Activated CD8-positive, alpha-beta memory T cell treated with anti-CD3 and anti-CD28 coated beads, Interleukin-2, amount 50 U/mL, for 4 hours (primary cell): ENCODE results near the gene MEF2B.
"Not testable (repeated sequence)": the region's sequence is repeated elsewhere in the genome, so short reads cannot be mapped to it uniquely, and the experiment has no call there.

Experiments used
- DNase-seq: peaks from one replicate; pipeline ENCODE4 v3.0.0-alpha.2; 2020

The MEF2B gene

DNA sequence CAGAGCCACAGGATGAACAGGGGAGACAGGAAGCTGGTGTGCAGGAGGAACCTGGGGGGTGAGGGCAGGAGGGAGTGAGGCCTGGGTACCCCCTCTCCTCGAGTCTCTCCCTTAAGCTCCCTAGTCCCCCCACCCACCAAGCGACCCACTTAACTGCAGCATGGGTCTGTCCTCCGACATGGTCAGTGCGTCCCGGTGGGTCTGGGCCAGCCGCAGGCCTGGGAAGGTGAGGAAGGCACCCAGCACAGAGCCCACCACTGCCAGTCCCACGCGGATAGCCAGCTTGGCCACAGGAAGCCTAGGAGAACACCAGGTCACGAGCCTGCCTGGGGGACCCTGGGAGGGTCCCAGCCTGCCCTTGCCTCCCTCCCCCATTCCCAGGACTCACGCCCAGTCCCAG is 48.7 kb downstream of the MEF2B start:
- DNase-seq, result no peak

DNA sequence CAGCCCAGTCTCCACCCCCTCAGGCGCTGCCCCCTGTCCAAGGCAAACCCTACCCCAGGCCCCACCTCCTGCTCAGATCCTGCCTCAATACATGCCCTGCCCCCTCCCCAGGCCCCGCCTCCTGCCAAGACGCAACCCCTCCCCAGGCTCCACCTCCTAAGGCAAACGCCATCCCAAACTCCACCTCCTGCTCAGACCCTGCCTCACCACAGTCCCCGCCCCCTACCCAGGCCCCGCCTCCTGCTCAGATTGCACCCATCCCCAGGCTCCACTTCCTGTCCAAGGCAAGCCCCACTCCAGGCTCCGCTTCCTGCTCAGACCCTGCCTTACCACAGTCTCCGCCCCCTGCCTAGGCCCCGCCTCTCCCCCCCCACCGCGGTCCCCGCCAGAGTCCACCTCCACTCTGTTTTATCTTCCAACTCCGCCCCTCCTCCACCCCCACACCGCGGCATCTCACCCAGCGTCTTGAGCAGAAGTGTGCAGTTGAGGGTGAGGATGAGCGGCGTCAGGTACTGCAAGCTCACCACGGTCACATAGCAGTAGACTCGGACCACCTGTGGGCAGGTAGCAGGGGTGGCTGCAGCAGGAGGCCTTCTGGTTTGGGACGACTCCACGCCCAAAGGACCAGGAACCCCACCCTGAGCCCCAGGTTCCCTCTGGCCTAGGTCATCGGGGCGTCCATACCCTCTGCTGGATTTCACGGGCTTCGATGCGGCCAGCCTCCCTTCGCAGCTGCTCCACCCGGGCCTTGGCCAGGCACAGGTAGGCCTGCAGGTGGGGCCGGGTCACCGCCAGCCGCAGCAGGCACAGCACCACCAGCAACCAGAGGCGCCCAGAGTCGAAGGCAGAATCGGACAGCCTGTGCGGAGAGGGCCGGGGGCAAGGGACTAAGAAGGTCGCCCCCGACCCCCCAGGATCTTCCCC is 49.5 kb downstream of the MEF2B start:
- no peak for DNase-seq

DNA sequence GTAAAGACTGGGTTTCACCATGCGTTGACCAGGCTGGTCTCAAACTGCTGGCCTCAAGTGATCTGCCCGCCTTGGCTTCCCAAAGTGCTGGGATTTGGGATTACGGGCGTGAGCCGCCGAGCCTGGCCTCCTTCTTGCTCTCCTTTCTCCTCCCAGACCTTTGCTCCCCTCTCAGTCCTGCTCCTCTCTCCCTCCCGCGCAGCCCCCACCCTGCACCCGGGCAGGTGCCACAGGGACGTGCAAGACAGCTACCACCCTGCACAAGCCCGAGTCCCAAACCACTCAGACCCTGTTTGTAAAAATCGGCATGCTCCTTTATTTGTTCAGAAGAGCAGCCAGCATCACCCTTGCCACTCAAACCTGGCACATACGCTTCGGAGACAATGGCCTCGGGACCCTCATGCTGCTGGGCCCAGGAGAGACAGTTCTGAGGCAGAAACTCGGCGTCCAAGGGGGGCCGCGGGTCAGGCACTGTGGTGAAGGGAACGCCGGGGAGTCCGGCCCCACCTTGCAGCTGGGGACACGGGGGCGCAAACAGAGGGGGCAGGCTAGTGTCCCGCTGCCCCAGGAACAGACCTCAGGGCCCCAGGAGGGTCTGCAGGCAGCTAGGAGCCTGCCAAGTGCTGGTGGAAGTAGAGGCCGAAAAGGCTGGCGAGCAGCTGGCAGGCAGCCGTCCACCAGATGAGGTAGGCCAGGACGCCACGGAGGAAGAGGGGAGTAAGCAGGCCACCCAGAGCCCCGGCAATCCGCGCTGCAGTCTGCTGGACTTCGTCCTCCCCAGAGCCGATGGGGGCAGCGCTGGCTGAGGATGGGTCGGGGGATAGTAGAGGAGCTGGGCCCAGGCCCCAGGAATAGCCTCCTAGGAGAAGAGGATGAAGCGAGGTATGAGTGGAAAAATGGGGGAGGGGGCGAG is 50.5 kb downstream of the MEF2B start:
- DNase-seq, result no peak

DNA sequence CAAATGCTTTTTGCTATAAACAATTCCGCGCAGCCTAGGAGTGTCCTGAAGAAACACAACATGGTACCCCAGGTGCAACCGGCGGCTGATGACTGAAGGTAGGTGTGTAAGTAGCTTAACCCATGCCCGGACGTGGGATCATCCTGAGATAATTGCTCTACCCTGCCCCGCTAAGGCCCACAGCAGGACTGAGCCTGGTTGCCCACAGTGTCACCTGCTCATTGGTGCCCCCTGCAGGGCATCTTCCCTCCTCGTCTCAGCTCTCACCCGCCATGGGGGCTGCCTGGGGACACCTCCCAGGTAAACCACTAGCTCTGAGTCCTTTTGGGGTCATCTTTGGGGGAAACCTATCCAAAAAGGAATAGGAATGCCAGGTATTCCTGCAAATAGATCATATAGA is 54.1 kb downstream of the MEF2B start:
- peak; percentile 51 for DNase-seq

DNA sequence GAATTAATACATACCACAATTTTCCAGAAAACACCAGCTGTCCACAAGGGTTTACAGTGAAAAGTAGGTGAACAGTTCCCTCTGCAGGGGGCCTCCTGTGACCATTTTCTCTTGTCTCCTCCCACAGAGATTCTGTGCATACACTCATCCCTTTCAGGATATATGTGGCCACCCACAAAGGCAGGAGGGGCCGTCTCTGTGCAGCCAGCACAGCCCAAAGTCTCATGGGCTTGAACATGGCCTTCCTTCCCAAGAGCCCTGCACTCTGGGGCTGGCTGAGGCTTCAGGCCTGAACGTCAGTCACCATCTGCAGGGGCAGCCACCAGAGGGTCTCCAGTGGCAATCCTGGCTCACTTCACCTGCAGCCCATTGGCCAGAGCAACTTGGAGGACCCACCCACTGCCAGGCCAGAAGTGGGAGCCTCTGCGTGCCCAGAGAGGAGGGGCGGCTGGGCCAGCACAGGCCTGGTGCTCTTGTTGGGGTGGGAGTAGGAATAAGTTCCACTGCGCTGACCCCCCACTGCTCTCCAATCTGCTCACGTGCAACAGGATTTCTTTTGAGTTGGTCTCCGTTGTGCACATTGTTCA is 56.9 kb downstream of the MEF2B start:
- DNase-seq, result no peak

DNA sequence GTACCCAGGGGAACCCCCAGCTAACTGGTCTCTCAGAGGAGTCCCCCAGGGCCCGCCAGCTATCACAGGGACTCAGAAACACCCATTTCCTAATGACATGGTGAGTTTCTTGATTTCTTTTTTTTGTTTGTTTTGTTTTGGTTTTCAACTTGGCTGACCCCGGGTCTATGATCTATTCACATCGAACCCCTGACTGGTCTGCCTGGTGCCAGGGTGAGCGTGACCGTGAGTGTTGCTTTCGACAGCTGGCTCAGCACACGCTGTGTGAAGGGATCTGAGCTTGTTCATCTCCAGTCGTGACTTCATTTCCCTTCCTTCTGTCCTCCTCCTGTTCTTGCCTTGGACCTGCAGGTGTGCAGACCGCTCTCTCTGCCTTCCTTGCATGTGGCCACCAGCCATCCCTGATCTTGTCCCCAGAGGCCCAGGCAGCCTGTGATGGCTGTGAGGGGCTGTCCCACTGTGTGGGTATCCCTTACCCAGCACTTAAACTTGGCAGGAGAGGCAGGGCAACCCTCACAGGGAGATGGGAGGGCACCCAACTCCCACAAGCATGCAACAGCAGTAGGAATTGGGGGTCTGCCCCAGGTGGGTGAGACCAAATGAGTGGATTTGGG is 58.0 kb downstream of the MEF2B start:
- DNase-seq, result no peak

DNA sequence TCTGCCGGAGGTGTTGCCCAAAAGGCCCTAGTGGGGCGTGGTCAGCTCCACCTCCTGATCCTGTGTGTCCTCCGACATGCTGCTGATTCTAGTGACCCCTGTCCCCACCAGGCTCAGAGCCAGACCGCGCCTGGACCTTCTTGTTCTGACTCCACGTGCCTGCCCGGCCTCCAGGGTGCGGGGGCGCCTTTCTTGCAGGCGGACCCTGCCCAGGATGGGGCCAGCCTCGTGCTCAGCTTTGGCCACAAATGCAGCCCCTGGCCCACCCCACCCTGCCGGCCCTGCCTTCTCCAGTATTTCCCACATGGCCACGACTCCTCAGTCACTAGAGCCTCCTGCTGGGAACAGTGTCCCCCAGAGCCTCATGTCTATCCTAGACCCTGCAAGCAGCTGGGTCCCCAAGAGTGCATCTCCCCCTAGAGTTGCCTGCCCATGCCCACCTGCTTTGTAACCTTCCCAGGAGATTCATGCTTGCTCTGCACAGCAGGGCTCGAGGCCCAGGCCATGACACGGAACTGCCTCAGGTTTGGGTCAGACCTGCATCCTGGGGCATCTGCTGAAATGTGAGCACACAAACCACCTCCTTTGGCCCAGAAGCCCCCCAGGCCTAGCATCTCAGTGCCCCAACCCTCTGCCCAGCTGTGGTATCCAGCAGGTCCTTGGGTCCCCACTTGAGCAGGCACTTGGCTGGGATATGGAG is 58.8 kb downstream of the MEF2B start:
- no peak for DNase-seq

DNA sequence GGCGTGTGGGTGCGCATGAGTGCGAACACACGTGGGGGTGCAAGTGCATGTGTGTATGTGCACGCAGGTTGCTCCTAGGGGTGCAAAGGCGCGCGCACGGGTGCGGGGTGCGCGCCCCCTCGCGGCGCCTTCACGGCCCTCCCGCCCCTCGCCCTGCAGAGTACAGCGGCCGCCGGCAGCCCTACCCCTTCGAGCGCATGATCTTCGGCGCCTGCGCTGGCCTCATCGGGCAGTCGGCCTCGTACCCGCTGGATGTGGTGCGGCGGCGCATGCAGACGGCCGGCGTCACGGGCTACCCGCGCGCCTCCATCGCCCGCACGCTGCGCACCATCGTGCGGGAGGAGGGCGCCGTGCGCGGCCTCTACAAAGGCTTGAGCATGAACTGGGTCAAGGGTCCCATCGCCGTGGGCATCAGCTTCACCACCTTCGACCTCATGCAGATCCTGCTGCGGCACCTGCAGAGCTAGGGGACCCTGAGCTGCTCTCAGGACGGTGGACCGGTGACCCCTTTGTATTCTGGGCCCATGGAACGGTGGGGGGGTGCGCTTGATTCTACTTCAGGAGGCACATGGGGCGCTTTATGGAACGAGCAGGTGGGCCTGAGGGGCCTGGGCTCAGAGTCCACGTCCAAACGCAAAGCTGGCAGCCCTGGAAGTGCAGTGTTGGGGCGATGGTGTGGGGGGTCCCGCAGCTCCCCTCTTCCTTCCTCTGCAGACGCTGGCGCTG is 59.5 kb downstream of the MEF2B start:
- DNase-seq, result no peak

DNA sequence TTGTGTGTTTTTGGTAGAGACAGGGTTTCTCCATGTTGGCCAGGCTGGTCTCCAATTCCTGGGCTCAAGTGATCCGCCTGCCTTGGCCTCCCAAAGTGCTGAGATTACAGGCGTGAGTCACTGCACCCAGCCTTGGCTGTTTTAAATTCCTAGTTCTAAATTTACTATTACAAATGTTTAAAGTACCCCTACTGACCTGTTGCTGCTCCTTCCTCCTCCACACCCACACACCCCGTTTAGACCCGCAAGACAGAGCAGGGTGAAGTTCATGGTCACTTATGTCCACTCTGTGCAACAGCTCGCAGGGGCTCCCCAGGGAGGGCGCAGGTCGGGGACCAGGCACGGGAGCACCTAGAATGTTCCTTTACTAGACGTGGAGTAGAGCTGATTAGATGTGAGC is 60.5 kb downstream of the MEF2B start:
- no peak for DNase-seq

DNA sequence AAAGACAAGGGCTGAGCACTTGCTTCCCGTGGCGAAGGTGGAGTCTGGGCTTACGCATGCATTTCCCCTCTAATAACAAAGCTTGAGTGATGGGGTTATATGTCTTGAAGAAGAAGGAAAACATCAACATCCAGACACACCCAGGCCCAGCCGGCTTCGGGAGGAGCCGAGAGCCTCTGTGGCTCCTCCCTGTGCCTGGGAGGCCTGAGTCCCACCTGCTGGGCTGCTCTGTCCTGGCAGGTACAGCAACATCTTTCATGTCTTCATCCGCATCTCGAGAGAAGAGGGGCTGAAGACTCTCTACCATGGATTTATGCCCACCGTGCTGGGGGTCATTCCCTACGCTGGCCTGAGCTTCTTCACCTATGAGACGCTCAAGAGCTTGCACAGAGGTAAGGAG is 62.4 kb downstream of the MEF2B start:
- DNase-seq, result no peak

DNA sequence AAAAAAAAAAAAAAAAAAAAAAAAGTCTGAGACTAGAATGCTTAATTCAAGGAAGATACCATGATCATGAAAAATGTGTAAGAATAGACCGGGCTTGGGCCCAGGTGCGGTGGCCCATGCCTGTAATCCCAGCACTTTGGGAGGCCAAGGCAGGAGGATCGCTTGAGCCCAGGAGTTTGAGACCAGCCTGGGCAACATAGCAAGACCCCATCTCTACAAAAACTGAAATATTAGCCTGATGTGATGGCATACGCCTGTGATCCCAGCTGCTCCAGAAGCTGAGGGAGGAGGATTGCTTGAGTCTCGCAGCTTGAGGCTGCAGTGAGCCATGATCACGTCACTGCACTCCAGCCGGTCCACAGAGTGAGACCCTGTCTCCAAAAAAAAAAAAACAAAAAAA is 63.1 kb downstream of the MEF2B start:
- DNase-seq, result not testable (repeated sequence)

DNA sequence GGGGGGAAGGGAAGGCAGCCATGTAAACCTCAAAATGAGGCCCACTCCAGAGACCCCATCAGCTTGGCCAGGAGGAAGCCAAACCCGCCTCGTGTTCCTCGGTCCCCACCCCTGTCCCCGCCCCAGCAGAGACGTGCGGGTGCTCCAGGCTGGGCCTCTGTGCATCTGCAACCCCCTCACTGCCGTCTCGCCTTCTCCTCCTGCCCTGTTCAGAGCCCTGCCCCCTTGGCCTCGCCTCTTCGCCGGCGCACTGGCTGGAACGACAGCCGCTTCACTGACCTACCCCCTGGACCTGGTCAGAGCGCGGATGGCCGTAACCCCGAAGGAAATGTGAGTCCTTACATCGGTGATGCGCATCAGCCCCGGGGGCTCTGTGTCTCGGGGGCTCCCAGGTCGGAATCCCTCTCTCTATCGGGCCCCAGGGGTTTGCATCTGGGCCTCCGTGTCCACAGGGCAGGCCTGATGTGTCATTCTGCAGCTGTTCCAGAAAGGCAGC is 64.0 kb downstream of the MEF2B start:
- no peak for DNase-seq

DNA sequence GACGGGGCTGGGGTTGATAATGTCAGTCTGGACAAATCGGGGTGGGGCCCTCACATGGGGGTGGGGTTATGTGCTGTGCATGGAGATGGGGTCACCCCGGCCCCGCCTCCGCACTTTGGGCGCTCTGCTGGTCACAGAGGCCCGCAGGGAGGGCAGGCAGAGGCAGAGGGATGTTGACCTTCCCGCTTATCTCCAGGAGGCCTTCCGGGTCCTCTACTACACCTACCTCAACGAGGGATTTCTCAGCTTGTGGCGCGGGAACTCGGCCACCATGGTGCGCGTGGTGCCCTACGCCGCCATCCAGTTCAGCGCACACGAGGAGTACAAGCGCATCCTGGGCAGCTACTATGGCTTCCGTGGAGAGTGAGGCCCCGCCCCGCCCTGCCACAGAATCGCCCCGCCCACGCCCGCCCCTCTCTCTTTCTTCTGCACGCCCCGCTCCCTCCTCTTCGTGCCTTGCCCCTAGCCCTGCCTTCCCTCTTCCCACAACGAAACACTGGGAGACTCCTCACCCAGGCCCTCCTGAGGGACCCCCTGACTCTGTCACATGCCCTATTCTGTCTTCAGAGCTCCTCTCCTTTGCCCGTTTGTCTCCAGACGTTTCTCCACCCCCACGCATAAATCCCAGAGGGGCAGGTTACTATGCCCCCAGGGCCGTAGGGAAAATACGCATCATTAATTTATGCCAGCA is 64.6 kb downstream of the MEF2B start:
- no peak for DNase-seq

DNA sequence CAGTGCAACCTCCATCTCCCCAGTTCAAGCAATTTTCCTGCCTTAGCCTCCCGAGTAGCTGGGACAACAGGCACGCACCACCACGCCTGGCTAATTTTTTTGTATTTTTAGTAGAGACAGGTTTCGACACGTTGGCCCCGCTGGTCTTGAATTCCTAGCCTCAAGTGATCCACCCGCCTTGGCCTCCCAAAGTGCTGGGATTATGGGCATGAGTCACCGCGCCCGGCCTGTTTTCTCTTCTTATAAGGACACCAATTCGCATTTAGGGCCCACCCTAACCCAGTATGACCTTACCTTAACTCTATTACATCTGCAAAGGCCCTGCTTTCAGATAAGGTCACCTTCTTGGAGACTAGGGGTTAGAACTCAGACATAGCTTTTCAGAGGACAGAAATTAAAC is 66.9 kb downstream of the MEF2B start:
- DNase-seq, result no peak

DNA sequence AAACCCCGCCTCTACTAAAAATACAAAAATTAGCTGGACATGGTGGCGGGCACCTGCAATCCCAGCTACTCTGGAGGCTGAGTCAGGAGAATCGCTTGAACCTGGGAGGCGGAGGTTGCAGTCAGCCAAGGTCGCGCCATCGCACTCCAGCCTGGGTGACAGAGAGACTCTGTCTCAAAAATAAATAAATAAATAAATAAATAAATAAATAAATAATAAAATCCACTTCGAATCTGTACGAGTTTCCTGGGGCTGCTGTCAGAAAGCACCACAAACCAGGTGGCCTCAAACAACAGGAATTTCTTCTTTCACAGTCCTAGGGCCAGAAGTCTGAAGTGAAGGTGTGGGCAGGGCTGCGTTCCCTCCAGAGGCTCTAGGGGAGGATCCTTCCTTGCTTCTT is 67.5 kb downstream of the MEF2B start:
- not testable (repeated sequence) for DNase-seq

DNA sequence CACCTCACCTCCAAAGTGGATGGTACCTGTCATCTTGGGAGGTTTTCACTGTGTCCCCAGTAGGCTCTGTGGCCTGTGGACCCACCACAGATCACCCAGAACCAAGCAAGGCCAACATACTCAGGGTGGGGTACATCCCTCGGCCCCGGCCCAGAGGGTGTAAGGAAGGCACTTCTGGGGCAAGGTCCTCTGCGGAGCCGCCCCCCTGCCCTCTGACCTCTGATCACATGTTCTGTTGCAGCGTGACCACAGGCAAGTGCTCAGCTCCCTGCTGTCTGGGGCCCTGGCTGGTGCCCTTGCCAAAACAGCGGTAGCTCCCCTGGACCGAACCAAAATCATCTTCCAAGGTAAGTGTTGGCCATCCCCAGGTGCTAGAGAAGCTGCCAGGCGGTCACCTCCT is 68.5 kb downstream of the MEF2B start:
- DNase-seq, result no peak

DNA sequence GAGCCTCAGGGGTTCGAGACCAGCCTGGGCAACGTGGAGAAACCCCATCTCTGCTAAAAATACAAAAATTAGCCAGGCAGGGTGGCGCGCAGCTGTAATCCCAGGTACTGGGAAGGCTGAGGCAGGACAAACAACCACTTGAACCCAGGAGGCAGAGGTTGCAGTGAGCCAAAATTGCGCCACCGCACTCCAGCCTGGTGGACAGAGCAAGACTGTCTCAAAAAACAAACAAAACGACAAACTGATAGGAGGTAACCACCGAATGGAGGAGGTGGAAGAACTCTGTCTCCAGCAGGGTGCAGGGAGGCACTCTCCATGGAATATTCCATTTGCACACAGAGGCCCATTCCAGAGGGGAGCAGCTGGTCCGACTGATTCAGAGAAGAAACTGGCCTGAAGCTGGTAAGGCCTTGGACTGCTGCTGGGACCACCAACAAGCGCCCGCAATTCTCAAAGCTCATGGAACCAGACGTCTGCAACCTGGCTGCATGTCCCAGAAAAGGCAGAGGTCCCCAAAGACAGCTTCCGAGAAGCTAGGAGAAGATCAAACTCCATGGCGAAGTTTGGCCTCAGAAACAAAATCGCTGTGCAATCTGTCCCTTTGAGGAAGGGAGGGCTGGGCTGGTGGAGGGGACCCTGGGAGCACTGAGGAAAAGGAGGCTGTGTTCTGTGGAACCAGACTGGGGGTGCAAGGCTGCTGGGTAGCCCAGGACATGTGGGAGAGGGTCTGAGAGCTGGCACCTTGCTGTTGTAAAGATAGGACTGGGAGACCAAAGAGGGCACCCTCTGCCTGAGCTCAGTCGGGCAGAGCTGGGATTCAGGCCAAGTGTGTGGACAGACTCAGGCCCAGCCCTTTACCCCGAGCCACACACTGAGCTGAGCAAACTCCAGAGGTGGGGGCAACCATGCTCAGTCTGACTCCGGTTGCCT is 71.1 kb downstream of the MEF2B start:
- DNase-seq, result no peak

DNA sequence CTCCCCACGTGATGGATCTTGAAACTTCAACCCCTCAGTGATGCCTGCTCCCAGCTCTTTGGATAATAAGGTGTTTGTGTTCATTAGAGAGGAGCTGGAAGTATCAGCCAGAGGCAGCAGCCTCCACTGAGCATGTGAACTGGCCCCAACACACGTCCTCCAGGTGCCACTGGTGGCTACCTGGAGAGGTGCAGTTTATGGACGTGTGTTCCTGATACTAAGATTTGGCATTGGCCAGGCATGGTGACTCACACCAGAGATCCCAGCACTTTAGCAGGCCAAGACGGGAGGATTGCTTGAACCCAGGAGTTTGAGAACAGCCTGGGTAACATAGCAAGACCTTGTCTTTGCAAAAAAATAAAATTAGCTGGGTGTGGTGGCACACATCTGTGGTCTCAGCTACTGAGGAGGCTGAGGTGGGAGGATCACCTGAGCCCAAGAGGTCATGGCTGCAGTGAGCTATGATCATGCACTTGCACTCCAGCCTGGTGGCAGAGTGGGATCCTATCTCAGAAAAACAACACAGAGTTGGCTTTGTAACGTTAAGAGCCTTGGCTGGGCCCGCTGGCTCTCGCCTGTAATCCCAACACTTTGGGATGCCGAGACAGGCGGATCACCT is 71.9 kb downstream of the MEF2B start:
- no peak for DNase-seq
